ENCODE results near the gene KTI12. TPM values are rescaled to one million over a fixed set of nuclear protein-coding genes. Genes with fewer than 3 reads are reported as not detected.
"Not testable (repeated sequence)": the region's sequence is repeated elsewhere in the genome, so short reads cannot be mapped to it uniquely, and the experiment has no call there.

Gene KTI12, protein sequence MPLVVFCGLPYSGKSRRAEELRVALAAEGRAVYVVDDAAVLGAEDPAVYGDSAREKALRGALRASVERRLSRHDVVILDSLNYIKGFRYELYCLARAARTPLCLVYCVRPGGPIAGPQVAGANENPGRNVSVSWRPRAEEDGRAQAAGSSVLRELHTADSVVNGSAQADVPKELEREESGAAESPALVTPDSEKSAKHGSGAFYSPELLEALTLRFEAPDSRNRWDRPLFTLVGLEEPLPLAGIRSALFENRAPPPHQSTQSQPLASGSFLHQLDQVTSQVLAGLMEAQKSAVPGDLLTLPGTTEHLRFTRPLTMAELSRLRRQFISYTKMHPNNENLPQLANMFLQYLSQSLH
- 1 to 10 TPM; 5.7 to 7.8 TPM for total RNA-seq
- long read RNA-seq, donor 1, transcript KTI12-201 (1 exons, 1,714 nt), result major isoform, 12 of 12 reads
- long read RNA-seq, donor 1, partial matches to known transcripts, result 0 of 12 reads
- long read RNA-seq, donor 1, other reads (novel, unspliced or antisense), result 0 of 12 reads
- long read RNA-seq, donor 2, transcript KTI12-201 (1 exons, 1,714 nt), result major isoform, 60 of 60 reads
- long read RNA-seq, donor 2, partial matches to known transcripts, result 0 of 60 reads
- long read RNA-seq, donor 2, other reads (novel, unspliced or antisense), result 0 of 60 reads

DNA sequence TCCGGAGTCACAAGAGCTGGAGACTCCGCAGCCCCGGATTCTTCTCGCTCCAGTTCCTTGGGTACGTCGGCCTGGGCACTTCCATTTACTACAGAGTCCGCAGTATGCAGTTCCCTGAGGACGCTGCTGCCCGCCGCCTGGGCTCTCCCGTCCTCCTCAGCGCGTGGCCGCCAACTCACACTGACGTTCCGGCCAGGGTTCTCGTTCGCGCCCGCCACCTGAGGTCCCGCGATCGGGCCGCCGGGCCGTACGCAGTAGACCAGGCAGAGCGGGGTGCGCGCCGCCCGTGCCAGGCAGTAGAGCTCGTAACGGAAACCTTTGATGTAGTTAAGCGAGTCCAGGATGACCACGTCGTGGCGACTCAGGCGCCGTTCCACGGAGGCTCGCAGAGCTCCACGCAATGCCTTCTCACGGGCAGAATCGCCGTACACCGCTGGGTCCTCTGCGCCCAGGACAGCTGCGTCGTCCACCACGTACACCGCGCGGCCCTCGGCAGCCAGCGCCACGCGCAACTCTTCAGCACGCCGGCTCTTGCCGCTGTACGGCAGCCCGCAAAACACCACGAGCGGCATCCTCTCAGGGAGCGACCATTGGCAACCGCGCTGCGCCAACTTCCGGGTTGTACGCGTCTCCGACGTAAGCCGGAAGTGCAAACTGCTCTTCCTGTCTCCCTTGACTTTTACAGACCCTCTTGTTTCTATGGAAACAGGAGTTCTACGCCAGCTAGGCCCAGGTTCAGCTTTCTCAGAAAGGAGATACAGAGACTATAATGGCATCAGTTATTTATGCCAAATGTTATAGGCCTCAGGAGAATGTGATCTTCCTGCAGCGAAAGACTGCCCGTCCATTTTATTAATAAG lies at the start of gene KTI12:
KTI12 (minus strand) TSS at position 621 of the 860 bp plus-strand sequence; CDS start at position 572, 49 bp downstream.
- DNase-seq (ENCODE audit: low spot score), result peak; percentile 97
- intact Hi-C loops (cut with DNase I), result no loop called here

DNA sequence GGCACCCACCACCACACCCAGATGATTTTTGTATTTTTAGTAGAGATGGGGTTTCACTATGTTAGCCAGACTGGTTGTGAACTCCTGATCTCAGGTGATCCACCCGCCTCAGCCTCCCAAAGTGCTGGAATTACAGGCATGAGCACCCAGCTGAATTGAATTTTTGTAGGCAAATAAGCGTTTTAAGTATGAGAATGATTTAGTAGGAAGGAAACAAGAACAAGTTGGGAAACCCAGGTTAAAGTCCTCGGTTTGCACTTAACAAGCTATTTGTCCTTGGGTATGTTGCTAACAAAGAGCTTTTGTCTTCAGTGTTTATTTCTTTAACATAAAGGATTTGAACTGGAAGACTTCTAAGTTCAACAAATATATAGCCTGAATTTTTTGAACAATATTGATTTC lies 46.4 kb upstream of the KTI12 start:
- intact Hi-C loops (cut with DNase I), result no loop called here
- no peak for DNase-seq (ENCODE audit: low spot score)

- intact Hi-C loops (cut with DNase I); DNase-seq (ENCODE audit: low spot score): not testable (repeated sequence)
Observed at GRCh38 chr1:52077277-52077676, 43.7 kb upstream of the KTI12 start.

- intact Hi-C loops (cut with DNase I), result loop anchor here in 1 of 2 donors (5.0 kb wide), 1 partner anchor 970 kb away; no protein-coding TSS in a partner anchor
- DNase-seq (ENCODE audit: low spot score), result no peak
Observed at GRCh38 chr1:52072291-52072690, 38.7 kb upstream of the KTI12 start.

DNA sequence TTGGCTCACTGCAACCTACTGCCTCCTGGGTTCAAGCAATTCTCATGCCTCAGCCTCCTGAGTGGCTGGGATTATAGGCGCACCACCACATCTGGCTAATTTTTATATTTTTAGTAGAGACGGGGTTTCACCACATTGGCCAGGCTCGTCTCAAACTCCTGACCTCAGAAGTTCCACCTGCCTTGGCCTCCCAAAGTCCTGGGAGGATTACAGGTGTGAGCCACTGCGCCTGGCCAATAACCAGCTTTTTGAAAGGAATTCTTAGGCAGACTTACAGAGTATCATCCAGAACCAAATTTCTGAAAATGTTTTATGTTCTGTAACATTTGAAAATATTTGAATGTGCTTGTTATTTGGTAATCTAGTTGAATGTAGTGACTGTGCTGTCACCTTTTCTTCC lies 37.1 kb upstream of the KTI12 start:
- intact Hi-C loops (cut with DNase I), result loop anchor here in 1 of 2 donors (5.0 kb wide), 1 partner anchor 972 kb away; no protein-coding TSS in a partner anchor
- DNase-seq (ENCODE audit: low spot score), result no peak

GRCh38 chr1:52063192-52063591 lies 29.6 kb upstream of the KTI12 start:
- intact Hi-C loops (cut with DNase I), result no loop called here
- no peak for DNase-seq (ENCODE audit: low spot score)

DNA sequence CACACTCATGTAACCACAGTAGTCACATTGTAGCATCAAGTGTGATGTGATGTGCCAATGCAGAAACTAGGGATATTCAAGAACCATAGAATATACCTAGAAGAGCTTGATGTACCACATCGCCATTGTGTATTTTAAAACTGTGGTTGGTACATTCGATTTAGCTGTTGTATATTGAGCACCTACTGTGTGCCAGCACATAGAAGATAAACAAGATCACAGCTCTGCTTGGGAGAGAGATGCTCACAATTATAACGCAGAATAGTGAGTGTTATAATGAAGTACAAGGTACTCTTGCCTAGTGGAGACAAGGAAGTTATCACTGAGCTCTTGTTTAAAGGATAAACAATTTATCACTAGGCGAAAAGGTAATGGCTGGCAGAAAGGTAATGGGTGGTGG lies 27.2 kb upstream of the KTI12 start:
- no peak for DNase-seq (ENCODE audit: low spot score)
- intact Hi-C loops (cut with DNase I), result no loop called here

DNA sequence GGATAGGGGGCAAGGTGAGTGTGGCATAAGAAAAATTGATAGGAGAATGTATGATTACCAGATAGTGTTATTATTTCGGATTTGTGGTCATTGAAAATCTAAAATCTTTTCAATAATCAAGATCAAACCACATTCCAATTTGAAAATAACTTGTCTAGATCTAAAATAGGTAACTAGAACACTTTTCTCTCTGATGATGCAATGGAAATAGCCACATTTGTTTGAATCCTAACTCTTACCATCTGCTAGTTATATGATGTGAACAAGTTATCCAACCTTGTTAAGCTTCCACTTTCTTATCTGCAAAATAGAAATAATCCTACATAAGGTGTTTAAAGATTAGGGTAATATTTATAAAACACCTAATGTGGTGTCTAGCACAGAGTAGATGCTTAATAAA lies 26.3 kb upstream of the KTI12 start:
- no peak for DNase-seq (ENCODE audit: low spot score)
- intact Hi-C loops (cut with DNase I), result loop anchor here in 1 of 2 donors (5.0 kb wide), 1 partner anchor 1133 kb away; no protein-coding TSS in a partner anchor

DNA sequence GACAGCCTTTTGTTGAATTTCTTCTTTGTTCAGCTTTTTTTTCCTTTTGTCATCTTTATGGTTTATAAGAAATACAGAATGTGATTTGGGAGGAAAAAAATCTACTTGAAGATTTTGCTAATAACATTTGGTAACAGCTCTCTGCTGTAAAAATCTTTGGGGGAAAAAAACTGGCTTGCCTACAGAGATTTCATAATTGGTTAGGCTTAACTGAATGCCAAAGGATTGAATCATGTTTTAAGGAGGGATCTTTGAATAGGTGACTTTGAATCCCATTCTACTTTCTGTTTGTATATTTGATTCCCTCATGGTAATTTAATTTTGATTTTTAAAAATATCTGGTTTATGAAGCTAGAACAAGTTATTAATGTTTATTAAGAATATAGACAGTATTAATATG lies 25.7 kb upstream of the KTI12 start:
- no peak for DNase-seq (ENCODE audit: low spot score)
- intact Hi-C loops (cut with DNase I), result loop anchor here in 1 of 2 donors (5.0 kb wide), 1 partner anchor 1132 kb away; no protein-coding TSS in a partner anchor

- intact Hi-C loops (cut with DNase I), result loop anchor here in 1 of 2 donors (5.0 kb wide), 1 partner anchor 1131 kb away; no protein-coding TSS in a partner anchor
- no peak for DNase-seq (ENCODE audit: low spot score)
Observed at GRCh38 chr1:52057876-52058415, 24.3 kb upstream of the KTI12 start.

- DNase-seq (ENCODE audit: low spot score), result no peak
- intact Hi-C loops (cut with DNase I), result loop anchor here in 1 of 2 donors (5.0 kb wide), 1 partner anchor 1130 kb away; no protein-coding TSS in a partner anchor
Observed at GRCh38 chr1:52057255-52057654, 23.6 kb upstream of the KTI12 start.

DNA sequence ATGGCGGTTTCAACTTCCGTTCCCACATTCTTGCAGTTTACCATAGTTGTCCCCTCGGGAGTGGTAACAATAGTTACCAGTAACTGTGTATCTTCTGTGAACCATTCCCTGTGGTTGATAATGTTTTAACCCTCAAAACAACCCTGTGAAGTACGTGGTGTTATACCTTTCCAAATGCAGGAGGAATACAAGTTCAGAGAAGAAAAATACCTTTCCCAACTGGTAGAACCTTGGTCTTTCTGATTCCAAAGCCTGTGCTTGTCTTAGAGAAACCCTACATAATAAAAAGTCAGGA lies 23.3 kb upstream of the KTI12 start:
- DNase-seq (ENCODE audit: low spot score), result no peak
- intact Hi-C loops (cut with DNase I), result loop anchor here in 1 of 2 donors (5.0 kb wide), 1 partner anchor 1130 kb away; no protein-coding TSS in a partner anchor

DNA sequence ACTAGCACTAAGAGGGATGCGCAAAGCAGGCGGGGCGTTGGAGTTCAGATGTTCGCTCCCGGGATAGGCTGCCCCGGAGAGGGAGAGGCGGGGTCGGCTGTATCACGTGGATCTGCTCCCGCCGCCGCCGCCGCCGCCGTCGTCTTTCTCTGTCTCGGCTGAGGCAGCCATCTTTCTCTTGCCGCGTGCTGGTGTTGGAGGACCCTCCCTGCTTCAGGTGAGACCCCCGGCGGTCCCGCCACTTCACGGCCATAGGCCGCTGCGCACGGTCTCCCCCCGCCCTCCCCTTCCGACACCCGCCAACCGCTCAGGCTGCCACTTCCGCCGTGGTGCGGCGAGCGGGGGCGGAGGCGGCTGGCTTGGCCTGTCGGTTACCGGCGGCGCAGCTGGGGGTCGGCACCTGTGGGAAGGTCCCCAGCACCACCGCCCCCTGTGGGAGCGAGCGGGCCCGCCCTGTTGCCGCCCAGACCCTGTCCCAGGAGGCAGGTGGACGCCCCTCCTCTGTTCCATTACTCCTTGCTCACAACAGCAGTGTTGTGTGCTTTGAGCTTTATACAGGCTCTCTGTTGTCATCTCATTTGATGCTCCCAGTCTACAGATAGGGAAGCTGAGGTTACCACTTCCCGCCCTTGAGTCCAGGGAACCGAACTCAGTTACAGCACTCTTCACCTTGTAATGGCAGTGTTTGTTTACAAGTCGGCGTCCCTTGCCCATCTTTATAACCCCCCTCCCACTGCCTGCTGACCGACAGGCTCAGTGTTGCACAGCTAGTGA lies 22.7 kb upstream of the KTI12 start, which contains the start of gene BTF3L4:
BTF3L4 (plus strand) TSS at position 133 of the 774 bp plus-strand sequence. CDS start 3,553 bp downstream, outside the sequence.
- intact Hi-C loops (cut with DNase I), result loop anchor here in 1 of 2 donors (5.0 kb wide), 1 partner anchor 1129 kb away; no protein-coding TSS in a partner anchor

DNA sequence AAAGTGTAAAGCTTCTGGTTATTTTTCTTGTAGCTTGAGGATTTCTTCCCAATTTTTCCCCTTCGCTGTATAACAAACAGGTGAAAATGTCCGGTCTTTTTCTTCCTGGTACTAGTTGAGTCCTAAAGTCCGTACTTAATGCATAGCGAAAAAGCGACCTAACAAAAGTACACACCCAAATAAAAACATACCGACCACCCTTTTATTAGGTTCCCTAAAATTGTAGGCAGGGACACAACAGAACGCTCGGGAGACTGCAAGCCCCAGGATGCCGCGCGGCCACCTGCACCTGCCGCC lies 22.2 kb upstream of the KTI12 start:
- DNase-seq (ENCODE audit: low spot score), result no peak
- intact Hi-C loops (cut with DNase I), result loop anchor here in 1 of 2 donors (5.0 kb wide), 1 partner anchor 1129 kb away; no protein-coding TSS in a partner anchor

More for the DNA sequence above, 22.7 kb upstream of the KTI12 start, which contains the start of gene BTF3L4:
- peak; percentile 98 for DNase-seq (ENCODE audit: low spot score)

GRCh38 chr1:52055066-52055865 lies 21.7 kb upstream of the KTI12 start, which contains the start of gene TXNDC12:
Gene TXNDC12, minus strand, starts transcription at chr1:52055191. Its CDS starts 95 bp downstream, at chr1:52055096.
- DNase-seq (ENCODE audit: low spot score), result peak; percentile 93
- intact Hi-C loops (cut with DNase I), result loop anchor here in 1 of 2 donors (5.0 kb wide), 1 partner anchor 1128 kb away; no protein-coding TSS in a partner anchor

DNA sequence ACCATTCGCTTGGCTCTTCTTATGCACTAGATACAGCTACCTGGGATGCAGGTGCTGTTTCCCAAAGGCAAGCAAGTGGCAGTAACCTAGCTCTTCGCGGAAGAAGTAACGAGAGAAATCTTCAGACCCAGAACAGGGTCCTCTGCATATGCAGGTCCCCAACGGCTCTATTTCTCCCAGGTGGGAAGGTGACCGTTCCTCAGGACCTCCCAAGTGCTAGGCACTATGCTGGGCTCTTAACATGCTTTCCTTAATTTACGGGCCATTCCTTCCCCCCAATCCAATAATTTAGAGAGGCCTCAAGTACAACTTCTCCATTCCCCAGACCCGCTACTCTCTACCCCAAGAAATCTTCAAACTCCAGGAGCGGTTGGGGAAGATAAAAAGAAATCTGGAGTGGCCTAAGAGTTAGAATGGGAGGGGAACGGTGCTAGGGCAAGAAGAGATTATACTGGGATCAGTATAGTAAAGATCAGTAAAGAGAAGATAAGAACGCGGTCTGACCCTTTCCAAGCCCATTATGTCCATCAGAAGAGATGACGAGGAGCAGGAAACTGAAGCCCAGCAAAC lies 21.0 kb upstream of the KTI12 start:
- DNase-seq (ENCODE audit: low spot score), result no peak
- intact Hi-C loops (cut with DNase I), result loop anchor here in 1 of 2 donors (5.0 kb wide), 1 partner anchor 1127 kb away; no protein-coding TSS in a partner anchor

- DNase-seq (ENCODE audit: low spot score), result no peak
- intact Hi-C loops (cut with DNase I), result no loop called here
Observed at GRCh38 chr1:52053862-52054261, 20.3 kb upstream of the KTI12 start.
